WTC11 (cell line): ENCODE results near the gene TFB1M.

Experiments
- ATF3 ChIP-seq: sonication (generic); formaldehyde crosslinking; conservative IDR thresholded peaks from 2 replicates; pipeline ENCODE4 v1.8.1; 2022; ENCODE audit warnings: mild to moderate bottlenecking, missing genetic modification reagents
- CREB1 ChIP-seq: sonication (generic); formaldehyde crosslinking; IDR thresholded peaks from 2 replicates; pipeline ENCODE4 v1.8.0; 2023; ENCODE audit warnings: mild to moderate bottlenecking, missing genetic modification reagents
- E2F1 ChIP-seq: sonication (generic); formaldehyde crosslinking; IDR thresholded peaks from 2 replicates; pipeline ENCODE4 v1.8.0; 2022; ENCODE audit warnings: mild to moderate bottlenecking, missing genetic modification reagents
- FOXP1 ChIP-seq: sonication (generic); formaldehyde crosslinking; IDR thresholded peaks from 2 replicates; pipeline ENCODE4 v1.8.0; 2022; ENCODE audit warnings: missing genetic modification reagents, mild to moderate bottlenecking, moderate library complexity, borderline replicate concordance
- MLX ChIP-seq: sonication (generic); formaldehyde crosslinking; IDR thresholded peaks from 2 replicates; pipeline ENCODE4 v1.8.1; 2023; ENCODE audit warnings: mild to moderate bottlenecking, missing genetic modification reagents, moderate library complexity
- ZNF263 ChIP-seq: sonication (generic); formaldehyde crosslinking; IDR thresholded peaks from 2 replicates; pipeline ENCODE4 v1.8.1; 2022; ENCODE audit warnings: low read depth, mild to moderate bottlenecking, moderate library complexity, missing genetic modification reagents
- TF ChIP-seq, protein P1 (sequence below): fragments of 200-600 bp; IDR thresholded peaks from 2 replicates; pipeline ENCODE4 v1.8.0; 2022; ENCODE audit warnings: antibody characterized with exemption
- TF ChIP-seq, protein P2 (sequence below): sonication (generic); formaldehyde crosslinking; IDR thresholded peaks from 2 replicates; pipeline ENCODE4 v1.8.1; 2022; ENCODE audit warnings: low read depth, mild to moderate bottlenecking, moderate library complexity, missing genetic modification reagents, borderline replicate concordance

DNA sequence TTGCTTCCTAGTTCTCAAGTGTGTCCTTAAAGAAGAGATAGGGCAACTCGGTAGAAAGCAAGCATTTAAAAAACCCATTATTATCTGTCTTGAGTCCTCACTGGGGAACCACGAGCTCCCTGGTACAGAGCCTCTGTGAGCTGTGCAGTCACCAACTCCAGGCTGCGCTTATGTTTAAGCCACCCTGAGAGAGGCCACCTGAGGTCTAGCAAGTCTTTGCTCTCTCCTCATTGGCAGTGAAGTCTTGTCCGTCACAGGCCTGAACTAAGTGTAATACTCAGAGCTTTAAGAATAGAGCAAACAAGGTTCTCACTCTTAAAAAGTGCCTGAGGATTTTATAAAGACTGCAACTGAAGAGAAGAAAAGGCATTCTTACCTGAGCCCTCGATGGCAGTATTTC is 54.4 kb downstream of the TFB1M start:
- no peak for TF ChIP-seq ZNF263 (CRISPR knock-in tag)
- TF ChIP-seq, protein P1, sequence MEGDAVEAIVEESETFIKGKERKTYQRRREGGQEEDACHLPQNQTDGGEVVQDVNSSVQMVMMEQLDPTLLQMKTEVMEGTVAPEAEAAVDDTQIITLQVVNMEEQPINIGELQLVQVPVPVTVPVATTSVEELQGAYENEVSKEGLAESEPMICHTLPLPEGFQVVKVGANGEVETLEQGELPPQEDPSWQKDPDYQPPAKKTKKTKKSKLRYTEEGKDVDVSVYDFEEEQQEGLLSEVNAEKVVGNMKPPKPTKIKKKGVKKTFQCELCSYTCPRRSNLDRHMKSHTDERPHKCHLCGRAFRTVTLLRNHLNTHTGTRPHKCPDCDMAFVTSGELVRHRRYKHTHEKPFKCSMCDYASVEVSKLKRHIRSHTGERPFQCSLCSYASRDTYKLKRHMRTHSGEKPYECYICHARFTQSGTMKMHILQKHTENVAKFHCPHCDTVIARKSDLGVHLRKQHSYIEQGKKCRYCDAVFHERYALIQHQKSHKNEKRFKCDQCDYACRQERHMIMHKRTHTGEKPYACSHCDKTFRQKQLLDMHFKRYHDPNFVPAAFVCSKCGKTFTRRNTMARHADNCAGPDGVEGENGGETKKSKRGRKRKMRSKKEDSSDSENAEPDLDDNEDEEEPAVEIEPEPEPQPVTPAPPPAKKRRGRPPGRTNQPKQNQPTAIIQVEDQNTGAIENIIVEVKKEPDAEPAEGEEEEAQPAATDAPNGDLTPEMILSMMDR: no peak
- TF ChIP-seq E2F1 (CRISPR knock-in tag): no peak
- TF ChIP-seq, protein P2, sequence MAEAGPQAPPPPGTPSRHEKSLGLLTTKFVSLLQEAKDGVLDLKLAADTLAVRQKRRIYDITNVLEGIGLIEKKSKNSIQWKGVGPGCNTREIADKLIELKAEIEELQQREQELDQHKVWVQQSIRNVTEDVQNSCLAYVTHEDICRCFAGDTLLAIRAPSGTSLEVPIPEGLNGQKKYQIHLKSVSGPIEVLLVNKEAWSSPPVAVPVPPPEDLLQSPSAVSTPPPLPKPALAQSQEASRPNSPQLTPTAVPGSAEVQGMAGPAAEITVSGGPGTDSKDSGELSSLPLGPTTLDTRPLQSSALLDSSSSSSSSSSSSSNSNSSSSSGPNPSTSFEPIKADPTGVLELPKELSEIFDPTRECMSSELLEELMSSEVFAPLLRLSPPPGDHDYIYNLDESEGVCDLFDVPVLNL (CRISPR knock-in tag): no peak
- TF ChIP-seq CREB1 (CRISPR knock-in tag): no peak
- TF ChIP-seq ATF3 (CRISPR knock-in tag): no peak
- TF ChIP-seq FOXP1 (CRISPR knock-in tag): no peak
- no peak for TF ChIP-seq MLX (CRISPR knock-in tag)
